Neural progenitor cell (in vitro differentiated cells): ENCODE measurements around the gene SNAPC2.

Experiments
- CTCF ChIP-seq: fragments of 200-600 bp; sonication (generic); IDR thresholded peaks from 2 replicates; pipeline ENCODE4 v1.5.1; 2017; ENCODE audit warnings: antibody characterized with exemption, mild to moderate bottlenecking
- EZH2phosphoT487 ChIP-seq: fragments of 200-600 bp; sonication (generic); IDR thresholded peaks from 2 replicates; pipeline ENCODE4 v1.6.1; 2017; ENCODE audit warnings: antibody characterized with exemption

GRCh38 chr19:7953576-7953975 is 33.4 kb downstream of the SNAPC2 start:
- TF ChIP-seq CTCF (no peak), EZH2phosphoT487 (no peak)
